Activated naive CD4-positive, alpha-beta T cell (primary cell): ENCODE data around the gene QRFP.

ENCODE experiments used
- DNase-seq, 4 experiments: peaks; one replicate each; lab custom pipeline; 2025; lab: John Stamatoyannopoulos, UW

The QRFP gene

GRCh38 chr9:130890870-130891687 is 5.5 kb downstream of the QRFP start:
- DNase-seq, result no peak

GRCh38 chr9:130890124-130890523 is 6.5 kb downstream of the QRFP start:
- no peak for DNase-seq

GRCh38 chr9:130888146-130888885 is 8.3 kb downstream of the QRFP start:
- DNase-seq, result no peak

GRCh38 chr9:130887494-130888144 is 9.0 kb downstream of the QRFP start:
- no peak for DNase-seq

GRCh38 chr9:130886981-130887380 is 9.6 kb downstream of the QRFP start:
- DNase-seq, result no peak

- DNase-seq, result no peak
These were observed 10.9 kb downstream of the QRFP start for GRCh38 chr9:130885484-130886375.

GRCh38 chr9:130884542-130885483 is 11.8 kb downstream of the QRFP start:
- no peak for DNase-seq

- DNase-seq, result no peak
These were observed 12.5 kb downstream of the QRFP start for GRCh38 chr9:130884111-130884531.

- DNase-seq, result no peak
These were observed 13.1 kb downstream of the QRFP start for GRCh38 chr9:130883479-130883878.

- no peak for DNase-seq
These were observed 13.9 kb downstream of the QRFP start for GRCh38 chr9:130882696-130883225.

- no peak for DNase-seq
These were observed 15.1 kb downstream of the QRFP start for GRCh38 chr9:130881516-130881915.

- no peak for DNase-seq
These were observed 15.9 kb downstream of the QRFP start for GRCh38 chr9:130880599-130881220.

GRCh38 chr9:130879863-130880411 is 16.7 kb downstream of the QRFP start:
- no peak for DNase-seq

GRCh38 chr9:130878295-130878694 is 18.3 kb downstream of the QRFP start:
- DNase-seq, result no peak

- DNase-seq, result no peak
These were observed 19.3 kb downstream of the QRFP start for GRCh38 chr9:130877300-130877699.

- DNase-seq, result no peak
These were observed 21.8 kb downstream of the QRFP start for GRCh38 chr9:130874783-130875182.

- DNase-seq, result no peak
These were observed 22.6 kb downstream of the QRFP start for GRCh38 chr9:130873966-130874365.

- DNase-seq, result no peak
These were observed 23.6 kb downstream of the QRFP start for GRCh38 chr9:130872912-130873503.

- no peak for DNase-seq
These were observed 24.1 kb downstream of the QRFP start for GRCh38 chr9:130872508-130872907.
